ENCODE data around the gene STK25.

Gene STK25

GRCh38 chr2:241539616-241540374 is 31.4 kb upstream of the STK25 start:
- Histone ChIP-seq H3K9me3 (ENCODE audit: control insufficient read depth, insufficient read depth, low read length) (no peaks in the 10 kb centered on the region), H3K36me3 (ENCODE audit: control insufficient read depth, insufficient read depth, low read length) (no peaks in the 10 kb centered on the region), H3K27me3 (ENCODE audit: control insufficient read depth, insufficient read depth, low read length) (peaks cover 12% of the 10 kb centered on the region), H3K4me1 (ENCODE audit: control insufficient read depth, insufficient read depth, low read length) (peaks cover 2% of the 10 kb centered on the region), H3K27ac (ENCODE audit: low read length) (no peak overlapping the region), H3K4me3 (ENCODE audit: low read length) (no peak overlapping the region)
- no CpG with 5 or more reads among the region's 11 CpGs for WGBS (ENCODE audit: insufficient coverage, insufficient read length)
- no peak for DNase-seq (ENCODE audit: low read depth, low spot score)

- H3K36me3 ChIP-seq (ENCODE audit: control insufficient read depth, insufficient read depth, low read length) = no peaks in the 10 kb centered on the region
- H3K27ac ChIP-seq (ENCODE audit: low read length) = no peak overlapping the region
- no peak overlapping the region for H3K4me3 ChIP-seq (ENCODE audit: low read length)
- no peaks in the 10 kb centered on the region for H3K9me3 ChIP-seq (ENCODE audit: control insufficient read depth, insufficient read depth, low read length)
- WGBS (ENCODE audit: insufficient coverage, insufficient read length) = no CpG with 5 or more reads among the region's 15 CpGs
- DNase-seq (ENCODE audit: low read depth, low spot score) = no peak
- H3K4me1 ChIP-seq (ENCODE audit: control insufficient read depth, insufficient read depth, low read length) = peaks cover 2% of the 10 kb centered on the region
- peaks cover 12% of the 10 kb centered on the region for H3K27me3 ChIP-seq (ENCODE audit: control insufficient read depth, insufficient read depth, low read length)
Observed at GRCh38 chr2:241538838-241539615, 30.6 kb upstream of the STK25 start.

GRCh38 chr2:241535871-241536655 is 27.7 kb upstream of the STK25 start:
- no peaks in the 10 kb centered on the region for H3K27me3 ChIP-seq (ENCODE audit: control insufficient read depth, insufficient read depth, low read length)
- no peak for DNase-seq (ENCODE audit: low read depth, low spot score)
- H3K27ac ChIP-seq (ENCODE audit: low read length) = no peak overlapping the region
- H3K36me3 ChIP-seq (ENCODE audit: control insufficient read depth, insufficient read depth, low read length) = no peaks in the 10 kb centered on the region
- no peak overlapping the region for H3K4me3 ChIP-seq (ENCODE audit: low read length)
- H3K4me1 ChIP-seq (ENCODE audit: control insufficient read depth, insufficient read depth, low read length) = peaks cover 2% of the 10 kb centered on the region
- no CpG with 5 or more reads among the region's 13 CpGs for WGBS (ENCODE audit: insufficient coverage, insufficient read length)
- no peaks in the 10 kb centered on the region for H3K9me3 ChIP-seq (ENCODE audit: control insufficient read depth, insufficient read depth, low read length)

GRCh38 chr2:241534701-241535375 is 26.5 kb upstream of the STK25 start:
- Histone ChIP-seq H3K4me1 (ENCODE audit: control insufficient read depth, insufficient read depth, low read length) (no peaks in the 10 kb centered on the region), H3K27me3 (ENCODE audit: control insufficient read depth, insufficient read depth, low read length) (no peaks in the 10 kb centered on the region), H3K4me3 (ENCODE audit: low read length) (no peak overlapping the region), H3K9me3 (ENCODE audit: control insufficient read depth, insufficient read depth, low read length) (no peaks in the 10 kb centered on the region), H3K36me3 (ENCODE audit: control insufficient read depth, insufficient read depth, low read length) (no peaks in the 10 kb centered on the region), H3K27ac (ENCODE audit: low read length) (no peak overlapping the region)
- DNase-seq (ENCODE audit: low read depth, low spot score) = no peak
- WGBS (ENCODE audit: insufficient coverage, insufficient read length) = no CpG with 5 or more reads among the region's 17 CpGs

GRCh38 chr2:241534293-241534692 is 25.9 kb upstream of the STK25 start:
- Histone ChIP-seq H3K36me3 (ENCODE audit: control insufficient read depth, insufficient read depth, low read length) (no peaks in the 10 kb centered on the region), H3K27me3 (ENCODE audit: control insufficient read depth, insufficient read depth, low read length) (no peaks in the 10 kb centered on the region), H3K4me1 (ENCODE audit: control insufficient read depth, insufficient read depth, low read length) (no peaks in the 10 kb centered on the region), H3K4me3 (ENCODE audit: low read length) (no peak overlapping the region), H3K27ac (ENCODE audit: low read length) (no peak overlapping the region), H3K9me3 (ENCODE audit: control insufficient read depth, insufficient read depth, low read length) (no peaks in the 10 kb centered on the region)
- no peak for DNase-seq (ENCODE audit: low read depth, low spot score)
- no CpG with 5 or more reads among the region's 7 CpGs for WGBS (ENCODE audit: insufficient coverage, insufficient read length)

- Histone ChIP-seq H3K27me3 (ENCODE audit: control insufficient read depth, insufficient read depth, low read length) (no peaks in the 10 kb centered on the region), H3K4me3 (ENCODE audit: low read length) (no peak overlapping the region), H3K36me3 (ENCODE audit: control insufficient read depth, insufficient read depth, low read length) (no peaks in the 10 kb centered on the region), H3K27ac (ENCODE audit: low read length) (no peak overlapping the region), H3K4me1 (ENCODE audit: control insufficient read depth, insufficient read depth, low read length) (no peaks in the 10 kb centered on the region), H3K9me3 (ENCODE audit: control insufficient read depth, insufficient read depth, low read length) (no peaks in the 10 kb centered on the region)
- no peak for DNase-seq (ENCODE audit: low read depth, low spot score)
- no CpG with 5 or more reads among the region's 26 CpGs for WGBS (ENCODE audit: insufficient coverage, insufficient read length)
Observed at GRCh38 chr2:241532733-241533601, 24.6 kb upstream of the STK25 start.

- no peaks in the 10 kb centered on the region for H3K4me1 ChIP-seq (ENCODE audit: control insufficient read depth, insufficient read depth, low read length)
- WGBS (ENCODE audit: insufficient coverage, insufficient read length) = no CpG with 5 or more reads among the region's 8 CpGs
- H3K4me3 ChIP-seq (ENCODE audit: low read length) = no peak overlapping the region
- no peaks in the 10 kb centered on the region for H3K9me3 ChIP-seq (ENCODE audit: control insufficient read depth, insufficient read depth, low read length)
- no peak overlapping the region for H3K27ac ChIP-seq (ENCODE audit: low read length)
- no peaks in the 10 kb centered on the region for H3K27me3 ChIP-seq (ENCODE audit: control insufficient read depth, insufficient read depth, low read length)
- H3K36me3 ChIP-seq (ENCODE audit: control insufficient read depth, insufficient read depth, low read length) = no peaks in the 10 kb centered on the region
- no peak for DNase-seq (ENCODE audit: low read depth, low spot score)
Observed at GRCh38 chr2:241532168-241532567, 23.8 kb upstream of the STK25 start.

- DNase-seq (ENCODE audit: low read depth, low spot score) = no peak
- H3K4me1 ChIP-seq (ENCODE audit: control insufficient read depth, insufficient read depth, low read length) = no peaks in the 10 kb centered on the region
Observed at GRCh38 chr2:241531161-241531722, 22.9 kb upstream of the STK25 start.

GRCh38 chr2:241530571-241530970 is 22.2 kb upstream of the STK25 start:
- no CpG with 5 or more reads among the region's 8 CpGs for WGBS (ENCODE audit: insufficient coverage, insufficient read length)
- no peaks in the 10 kb centered on the region; the same call in 1 of the 2 replicates for H3K9me3 ChIP-seq (ENCODE audit: control insufficient read depth, insufficient read depth, low read length)
- no peak for DNase-seq (ENCODE audit: low read depth, low spot score)
- no peak overlapping the region for H3K4me3 ChIP-seq (ENCODE audit: low read length)
- H3K27ac ChIP-seq (ENCODE audit: low read length) = no peak overlapping the region
- H3K27me3 ChIP-seq (ENCODE audit: control insufficient read depth, insufficient read depth, low read length) = no peaks in the 10 kb centered on the region
- H3K4me1 ChIP-seq (ENCODE audit: control insufficient read depth, insufficient read depth, low read length) = no peaks in the 10 kb centered on the region
- no peaks in the 10 kb centered on the region for H3K36me3 ChIP-seq (ENCODE audit: control insufficient read depth, insufficient read depth, low read length)

More at GRCh38 chr2:241531161-241531722, 22.9 kb upstream of the STK25 start:
- Histone ChIP-seq H3K4me3 (ENCODE audit: low read length) (no peak overlapping the region), H3K27me3 (ENCODE audit: control insufficient read depth, insufficient read depth, low read length) (no peaks in the 10 kb centered on the region), H3K36me3 (ENCODE audit: control insufficient read depth, insufficient read depth, low read length) (no peaks in the 10 kb centered on the region), H3K9me3 (ENCODE audit: control insufficient read depth, insufficient read depth, low read length) (no peaks in the 10 kb centered on the region; the same call in 1 of the 2 replicates), H3K27ac (ENCODE audit: low read length) (no peak overlapping the region)
- WGBS (ENCODE audit: insufficient coverage, insufficient read length) = no CpG with 5 or more reads among the region's 13 CpGs

Data from iPS DF 6.9 (cell line).